A673 (cell line): ENCODE measurements around the gene RASSF6.

Experiments used
- EZH2 ChIP-seq: fragments of 200-600 bp; sonication (generic); IDR thresholded peaks from 2 replicates; pipeline ENCODE4 v1.6.1; 2017; ENCODE audit warnings: borderline replicate concordance, low read depth, mild to moderate bottlenecking, mixed read lengths, antibody characterized with exemption, low read length; ENCODE audit not compliant: poor library complexity, severe bottlenecking
- TF ChIP-seq, protein P1 (sequence below): fragments of 300-800, 200-600 bp; sonication (generic); conservative IDR thresholded peaks from 2 replicates; pipeline ENCODE4 v1.5.1; 2017; ENCODE audit warnings: low read depth, mild to moderate bottlenecking, antibody characterized with exemption, low read length, moderate library complexity, mixed read lengths

GRCh38 chr4:73599182-73599581 lies 21.1 kb downstream of the RASSF6 start:
- TF ChIP-seq, protein P1, sequence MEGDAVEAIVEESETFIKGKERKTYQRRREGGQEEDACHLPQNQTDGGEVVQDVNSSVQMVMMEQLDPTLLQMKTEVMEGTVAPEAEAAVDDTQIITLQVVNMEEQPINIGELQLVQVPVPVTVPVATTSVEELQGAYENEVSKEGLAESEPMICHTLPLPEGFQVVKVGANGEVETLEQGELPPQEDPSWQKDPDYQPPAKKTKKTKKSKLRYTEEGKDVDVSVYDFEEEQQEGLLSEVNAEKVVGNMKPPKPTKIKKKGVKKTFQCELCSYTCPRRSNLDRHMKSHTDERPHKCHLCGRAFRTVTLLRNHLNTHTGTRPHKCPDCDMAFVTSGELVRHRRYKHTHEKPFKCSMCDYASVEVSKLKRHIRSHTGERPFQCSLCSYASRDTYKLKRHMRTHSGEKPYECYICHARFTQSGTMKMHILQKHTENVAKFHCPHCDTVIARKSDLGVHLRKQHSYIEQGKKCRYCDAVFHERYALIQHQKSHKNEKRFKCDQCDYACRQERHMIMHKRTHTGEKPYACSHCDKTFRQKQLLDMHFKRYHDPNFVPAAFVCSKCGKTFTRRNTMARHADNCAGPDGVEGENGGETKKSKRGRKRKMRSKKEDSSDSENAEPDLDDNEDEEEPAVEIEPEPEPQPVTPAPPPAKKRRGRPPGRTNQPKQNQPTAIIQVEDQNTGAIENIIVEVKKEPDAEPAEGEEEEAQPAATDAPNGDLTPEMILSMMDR: no peak
- no peak for TF ChIP-seq EZH2
